HCT116 (cell line): Measurements from ENCODE around the gene OVOL2. TPM values are rescaled to one million over a fixed set of nuclear protein-coding genes. Genes with fewer than 3 reads are reported as not detected.

Experiments used
- ATAC-seq: fragments of 200-7000 bp; cut with Tn5 transposase; 2 replicates; pipeline ENCODE4 v1.9.1; 2020; ENCODE audit warnings: mild to moderate bottlenecking, moderate library complexity
- BruUV-seq: library from RNA; stranded (reverse); fragments of 400-500 nt; replicated peaks from 2 replicates; lab custom pipeline; 2021; lab: Mats Ljungman, UMichigan
- CTCF ChIA-PET: fragments of 300-600 bp; sonication (Branson Sonifier 250); formaldehyde crosslinking; loops from one replicate; lab custom pipeline; 2021; ENCODE audit warnings: antibody characterized with exemption; lab: Charles Lee
- POLR2A ChIA-PET: fragments of 300-600, 350-600 bp; sonication (Branson Sonifier 250); formaldehyde crosslinking; loops from one replicate; lab custom pipeline; 2021; ENCODE audit warnings: antibody characterized with exemption; lab: Charles Lee
- RAD21 ChIA-PET, 2 experiments: fragments of 300-600 bp; sonication (Branson Sonifier 250); formaldehyde crosslinking; loops; one replicate each; lab custom pipeline; 2023; ENCODE audit warnings: low total read pairs in 2 of 2; ENCODE audit not compliant: uncharacterized antibody in 2 of 2, unreplicated experiment in 2 of 2, low non-redundant PET in 1 of 2; lab: Charles Lee
- DNase-seq: peaks from one replicate; pipeline ENCODE4 v3.0.0-alpha.2; 2010; ENCODE audit warnings: low read depth, low spot score
- H2AFZ ChIP-seq: fragments of 200-600 bp; shearing (Covaris generic), sonication (generic); 2 replicates; pipeline ENCODE4 v1.6.1; 2017; ENCODE audit warnings: low read depth, mixed run types, mixed read lengths, antibody characterized with exemption, low read length; ENCODE audit not compliant: poor library complexity, severe bottlenecking
- H3K27ac ChIP-seq: 2 replicates; pipeline ENCODE4 v1.5.1; 2012; ENCODE audit warnings: low read depth, low read length
- H3K27me3 ChIP-seq: fragments of 200-600 bp; sonication (generic); 2 replicates; pipeline ENCODE4 v1.6.1; 2016; ENCODE audit warnings: mixed run types, low read length, mixed read lengths; ENCODE audit not compliant: insufficient read depth
- H3K36me3 ChIP-seq, 2 experiments: fragments of 200-500 bp in 1 of 2; fragments of 200-600 bp in 1 of 2; sonication (Bioruptor generic) in 1 of 2; sonication (generic) in 1 of 2; 2 replicates each; pipeline versions ENCODE4 v1.5.1 to v1.6.1; 2014 to 2016; ENCODE audit warnings: low read length in 2 of 2, inconsistent platforms in 1 of 2, mixed read lengths in 1 of 2, mixed run types in 1 of 2; ENCODE audit not compliant: insufficient read depth in 2 of 2, control insufficient read depth in 1 of 2
- H3K4me1 ChIP-seq, 2 experiments: fragments of 200-600 bp in 1 of 2; sonication (generic) in 1 of 2; 2 replicates each; pipeline versions ENCODE4 v1.5.1 to v1.6.1; 2012 to 2017; ENCODE audit warnings: low read length in 2 of 2, inconsistent platforms in 1 of 2, mild to moderate bottlenecking in 1 of 2, mixed read lengths in 1 of 2, mixed run types in 1 of 2, moderate library complexity in 1 of 2; ENCODE audit not compliant: insufficient read depth in 2 of 2, control insufficient read depth in 1 of 2
- H3K4me2 ChIP-seq: fragments of 200-600 bp; sonication (generic); 2 replicates; pipeline ENCODE4 v1.6.1; 2017; ENCODE audit warnings: mixed run types, low read length, mixed read lengths
- H3K4me3 ChIP-seq, 2 experiments: fragments of 200-600 bp in 1 of 2; sonication (generic) in 1 of 2; replicated peaks in 1 of 2; 2 replicates each; pipeline ENCODE4 v1.5.1; 2011 to 2016; ENCODE audit warnings: low read length in 2 of 2, control low read depth in 1 of 2, low read depth in 1 of 2, mild to moderate bottlenecking in 1 of 2, mixed read lengths in 1 of 2, mixed run types in 1 of 2
- H3K79me2 ChIP-seq: fragments of 200-600 bp; sonication (generic); 2 replicates; pipeline ENCODE4 v1.6.1; 2017; ENCODE audit warnings: mild to moderate bottlenecking, mixed run types, low read length, moderate library complexity, mixed read lengths; ENCODE audit not compliant: insufficient read depth
- H3K9ac ChIP-seq: fragments of 200-600 bp; sonication (generic); 2 replicates; pipeline ENCODE4 v1.6.1; 2016; ENCODE audit warnings: low read length, mixed read lengths
- H3K9me2 ChIP-seq: fragments of 200-600 bp; sonication (generic), shearing (Covaris generic); 2 replicates; pipeline ENCODE4 v1.6.1; 2017; ENCODE audit warnings: mixed run types, mild to moderate bottlenecking, moderate library complexity; ENCODE audit not compliant: insufficient read depth
- H3K9me3 ChIP-seq, 2 experiments: fragments of 200-500 bp in 1 of 2; fragments of 200-600 bp in 1 of 2; sonication (Bioruptor generic) in 1 of 2; sonication (generic) in 1 of 2; 2 replicates each; pipeline ENCODE4 v1.6.1; 2014 to 2017; ENCODE audit warnings: low read length in 2 of 2, mixed read lengths in 2 of 2, inconsistent platforms in 1 of 2, low read depth in 1 of 2, mild to moderate bottlenecking in 1 of 2, mixed run types in 1 of 2, moderate library complexity in 1 of 2; ENCODE audit not compliant: control insufficient read depth in 1 of 2, insufficient read depth in 1 of 2
- H4K20me1 ChIP-seq: fragments of 200-600 bp; sonication (generic), shearing (Covaris generic); 2 replicates; pipeline ENCODE4 v1.6.1; 2017; ENCODE audit warnings: mixed run types, mild to moderate bottlenecking, moderate library complexity; ENCODE audit not compliant: insufficient read depth
- CBX3 ChIP-seq: IDR thresholded peaks from 2 replicates; pipeline ENCODE4 v1.6.1; 2012; ENCODE audit warnings: low read depth
- CEBPB ChIP-seq: IDR thresholded peaks from 2 replicates; pipeline ENCODE4 v1.6.1; 2012; ENCODE audit warnings: low read depth
- CTCF ChIP-seq, 3 experiments: fragments of 200-600 bp in 1 of 3; sonication (generic) in 1 of 3; IDR thresholded peaks in 2 of 3; conservative IDR thresholded peaks in 1 of 3; 2 replicates each; pipeline ENCODE4 v1.5.1; 2012 to 2017; ENCODE audit warnings: low read depth in 2 of 3, low read length in 2 of 3, antibody characterized with exemption in 1 of 3, borderline replicate concordance in 1 of 3, control low read depth in 1 of 3, mild to moderate bottlenecking in 1 of 3, mixed read lengths in 1 of 3, mixed run types in 1 of 3, moderate library complexity in 1 of 3; ENCODE audit not compliant: insufficient read depth in 1 of 3
- EGR1 ChIP-seq: IDR thresholded peaks from 2 replicates; pipeline ENCODE4 v1.6.1; 2012; ENCODE audit warnings: low read depth
- ELF1 ChIP-seq: IDR thresholded peaks from 2 replicates; pipeline ENCODE4 v1.6.1; 2012; ENCODE audit warnings: low read depth, borderline replicate concordance
- EZH2 ChIP-seq: fragments of 200-600 bp; sonication (generic); IDR thresholded peaks from 2 replicates; pipeline ENCODE4 v1.6.1; 2017; ENCODE audit warnings: antibody characterized with exemption, mixed run types
- EZH2phosphoT487 ChIP-seq: fragments of 200-600 bp; IDR thresholded peaks from 2 replicates; pipeline ENCODE4 v1.6.1; 2018; ENCODE audit warnings: antibody characterized with exemption, borderline replicate concordance
- FOSL1 ChIP-seq: IDR thresholded peaks from 2 replicates; pipeline ENCODE4 v1.6.1; 2012; ENCODE audit warnings: low read depth
- JUND ChIP-seq: IDR thresholded peaks from 2 replicates; pipeline ENCODE4 v1.6.1; 2012
- POLR2A ChIP-seq: IDR thresholded peaks from 2 replicates; pipeline ENCODE4 v1.7.0; 2011; ENCODE audit warnings: borderline replicate concordance; ENCODE audit not compliant: insufficient read depth, insufficient read length; ENCODE audit errors: extremely low read depth
- POLR2AphosphoS5 ChIP-seq: IDR thresholded peaks from 2 replicates; pipeline ENCODE4 v1.6.1; 2011; ENCODE audit warnings: mild to moderate bottlenecking, low read depth, low read length, moderate library complexity
- RAD21 ChIP-seq: IDR thresholded peaks from 2 replicates; pipeline ENCODE4 v1.6.1; 2012; ENCODE audit warnings: low read depth, mild to moderate bottlenecking
- SIN3A ChIP-seq: IDR thresholded peaks from 2 replicates; pipeline ENCODE4 v1.6.1; 2012; ENCODE audit warnings: low read depth
- YY1 ChIP-seq: IDR thresholded peaks from 2 replicates; pipeline ENCODE4 v1.6.1; 2011; ENCODE audit warnings: low read length, low read depth, moderate library complexity, mild to moderate bottlenecking; ENCODE audit not compliant: insufficient replicate concordance; ENCODE audit errors: extremely low read depth
- ZFX ChIP-seq: fragments of 450-650 bp; IDR thresholded peaks from 2 replicates; pipeline ENCODE4 v1.6.1; 2017
- ZNF274 ChIP-seq: fragments of 200-500 bp; sonication (Bioruptor generic); IDR thresholded peaks from 2 replicates; pipeline ENCODE4 v1.6.1; 2014; ENCODE audit warnings: mild to moderate bottlenecking, low read depth, low read length, inconsistent platforms
- intact Hi-C: fragments of 100-400 bp; cut with micrococcal nuclease; formaldehyde crosslinking; loops from 2 replicates; pipeline ENCODE4 v1.10.0; 2022
- total RNA-seq: library from RNA; stranded (reverse); gene quantifications from one replicate; pipeline ENCODE4 v1.2.1, GENCODE V29; 2021; ENCODE audit not compliant: unreplicated experiment
- TF ChIP-seq, protein P1 (sequence below): IDR thresholded peaks from 2 replicates; pipeline ENCODE4 v1.6.1; 2012; ENCODE audit warnings: low read depth
- TF ChIP-seq, protein P2 (sequence below): IDR thresholded peaks from 2 replicates; pipeline ENCODE4 v1.6.1; 2012

Gene OVOL2
- total RNA-seq, 1 experiment from 2014 or later = 0.86 TPM

DNA sequence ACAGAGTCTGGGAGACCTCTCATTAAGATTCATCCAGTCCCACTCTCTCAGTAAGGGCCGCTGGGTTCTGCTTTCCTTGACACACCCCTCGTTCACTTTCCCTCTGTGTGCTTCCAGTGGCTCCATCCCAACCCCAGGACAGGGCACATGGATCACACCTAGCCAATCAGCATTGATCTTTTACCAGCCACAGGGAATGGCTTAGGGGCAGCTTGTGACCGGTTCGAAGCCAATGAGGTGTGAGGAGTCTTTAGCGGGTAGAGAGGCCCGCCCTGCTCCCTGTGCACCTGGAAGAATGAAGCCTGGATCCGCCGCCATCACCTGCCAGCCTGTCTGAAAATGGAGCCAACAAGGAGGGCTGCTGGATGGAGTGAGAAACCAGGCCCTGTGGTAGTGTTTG is 35.2 kb upstream of the OVOL2 start:
- Histone ChIP-seq H2AFZ (no peak overlapping the region), H3K79me2 (no peaks in the 10 kb centered on the region), H3K9me3 (no peaks in the 10 kb centered on the region), H3K27ac (no peak overlapping the region), H3K4me2 (no peak overlapping the region), H3K4me1 (no peaks in the 10 kb centered on the region), H4K20me1 (no peaks in the 10 kb centered on the region), H3K27me3 (no peaks in the 10 kb centered on the region), H3K9ac (no peak overlapping the region), H3K4me3 (no peak overlapping the region), H3K9me2 (no peaks in the 10 kb centered on the region), H3K36me3 (no peaks in the 10 kb centered on the region)
- TF ChIP-seq CEBPB = no peak
- TF ChIP-seq JUND = no peak
- no peak for TF ChIP-seq ELF1
- no peak for TF ChIP-seq FOSL1
- no peak for TF ChIP-seq ZFX
- TF ChIP-seq ZNF274 = no peak
- TF ChIP-seq POLR2AphosphoS5 = no peak
- no peak for TF ChIP-seq EGR1
- TF ChIP-seq, protein P1, sequence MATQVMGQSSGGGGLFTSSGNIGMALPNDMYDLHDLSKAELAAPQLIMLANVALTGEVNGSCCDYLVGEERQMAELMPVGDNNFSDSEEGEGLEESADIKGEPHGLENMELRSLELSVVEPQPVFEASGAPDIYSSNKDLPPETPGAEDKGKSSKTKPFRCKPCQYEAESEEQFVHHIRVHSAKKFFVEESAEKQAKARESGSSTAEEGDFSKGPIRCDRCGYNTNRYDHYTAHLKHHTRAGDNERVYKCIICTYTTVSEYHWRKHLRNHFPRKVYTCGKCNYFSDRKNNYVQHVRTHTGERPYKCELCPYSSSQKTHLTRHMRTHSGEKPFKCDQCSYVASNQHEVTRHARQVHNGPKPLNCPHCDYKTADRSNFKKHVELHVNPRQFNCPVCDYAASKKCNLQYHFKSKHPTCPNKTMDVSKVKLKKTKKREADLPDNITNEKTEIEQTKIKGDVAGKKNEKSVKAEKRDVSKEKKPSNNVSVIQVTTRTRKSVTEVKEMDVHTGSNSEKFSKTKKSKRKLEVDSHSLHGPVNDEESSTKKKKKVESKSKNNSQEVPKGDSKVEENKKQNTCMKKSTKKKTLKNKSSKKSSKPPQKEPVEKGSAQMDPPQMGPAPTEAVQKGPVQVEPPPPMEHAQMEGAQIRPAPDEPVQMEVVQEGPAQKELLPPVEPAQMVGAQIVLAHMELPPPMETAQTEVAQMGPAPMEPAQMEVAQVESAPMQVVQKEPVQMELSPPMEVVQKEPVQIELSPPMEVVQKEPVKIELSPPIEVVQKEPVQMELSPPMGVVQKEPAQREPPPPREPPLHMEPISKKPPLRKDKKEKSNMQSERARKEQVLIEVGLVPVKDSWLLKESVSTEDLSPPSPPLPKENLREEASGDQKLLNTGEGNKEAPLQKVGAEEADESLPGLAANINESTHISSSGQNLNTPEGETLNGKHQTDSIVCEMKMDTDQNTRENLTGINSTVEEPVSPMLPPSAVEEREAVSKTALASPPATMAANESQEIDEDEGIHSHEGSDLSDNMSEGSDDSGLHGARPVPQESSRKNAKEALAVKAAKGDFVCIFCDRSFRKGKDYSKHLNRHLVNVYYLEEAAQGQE = no peak
- no peak for TF ChIP-seq YY1
- no peak for TF ChIP-seq CTCF (IDR thresholded peaks at IDR 0.05 in 2 of 3, conservative IDR thresholded peaks at IDR 0.05 in 1 of 3; ENCODE audit: borderline replicate concordance in 1 of 3, insufficient read depth in 1 of 3, low read depth in 2 of 3, low read length in 2 of 3)
- no peak for TF ChIP-seq RAD21
- TF ChIP-seq, protein P2, sequence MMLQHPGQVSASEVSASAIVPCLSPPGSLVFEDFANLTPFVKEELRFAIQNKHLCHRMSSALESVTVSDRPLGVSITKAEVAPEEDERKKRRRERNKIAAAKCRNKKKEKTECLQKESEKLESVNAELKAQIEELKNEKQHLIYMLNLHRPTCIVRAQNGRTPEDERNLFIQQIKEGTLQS = no peak
- TF ChIP-seq EZH2phosphoT487 = no peak
- TF ChIP-seq SIN3A = no peak
- TF ChIP-seq EZH2 = no peak
- no peak for TF ChIP-seq CBX3
- TF ChIP-seq POLR2A = no peak
- BruUV-seq = no TSS peak
- intact Hi-C loops = no loop called here
- ChIA-PET POLR2A (no interaction called here), RAD21 (no interaction called here), CTCF (no interaction called here)
- ATAC-seq (peak; percentile 46; the same call in 1 of the 2 replicates), DNase-seq (no peak)
